ENCODE results near the gene SULT2B1. TPM values are rescaled to one million over a fixed set of nuclear protein-coding genes. Genes with fewer than 3 reads are reported as not detected.
A peak's percentile ranks its signal among the peaks of the same experiment; 100 is the strongest.

SULT2B1 gene
- total RNA-seq, 1 donor from 2014 or later = 1.6 TPM

- Histone ChIP-seq H3K9me3 (ENCODE audit: low read depth) (no peaks in the 10 kb centered on the region), H3K9ac (no peak overlapping the region), H3F3A (ENCODE audit: low read depth) (peaks cover 32% of the 10 kb centered on the region), H2AFZ (replicated peaks) (peak overlapping the region; percentile 56), H3K4me2 (peak overlapping the region; percentile 92), H3K4me3 (peak overlapping the region; percentile 52), H3K27ac (no peak overlapping the region), H4K20me1 (ENCODE audit: low read depth) (no peaks in the 10 kb centered on the region), H3K27me3 (peaks cover 30% of the 10 kb centered on the region), H3K79me2 (ENCODE audit: low read depth) (no peaks in the 10 kb centered on the region), H3K4me1 (no peaks in the 10 kb centered on the region), H3K36me3 (no peaks in the 10 kb centered on the region)
- Mint-ChIP-seq H3K9me3 (no peaks in the 10 kb centered on the region), H3K4me1 (peaks cover 26% of the 10 kb centered on the region), H3K27me3 (ENCODE audit: insufficient read depth, low read depth) (peaks cover 14% of the 10 kb centered on the region), H3K4me3 (peak overlapping the region; percentile 90), H3K27ac (peak overlapping the region; percentile 81), H3K36me3 (no peaks in the 10 kb centered on the region)
- peak; percentile 87 for DNase-seq (ENCODE audit: low spot score)
- no peak for TF ChIP-seq CTCF (IDR thresholded peaks at IDR 0.05)
- TF ChIP-seq EZH2 (IDR thresholded peaks at IDR 0.05) = no peak
- no peak for TF ChIP-seq EZH2phosphoT487 (IDR thresholded peaks at IDR 0.05)
Measured at GRCh38 chr19:48510421-48511268, 41.3 kb upstream of the SULT2B1 start.

GRCh38 chr19:48511321-48511731 lies 40.6 kb upstream of the SULT2B1 start:
- no peaks in the 10 kb centered on the region for H3K36me3 ChIP-seq
- peak overlapping the region; percentile 52 for H3K4me3 ChIP-seq
- H3K27me3 ChIP-seq = peaks cover 30% of the 10 kb centered on the region
- H3K79me2 ChIP-seq (ENCODE audit: low read depth) = no peaks in the 10 kb centered on the region
- Mint-ChIP-seq H3K4me1 (peaks cover 26% of the 10 kb centered on the region), H3K4me3 (peak overlapping the region; percentile 90), H3K9me3 (no peaks in the 10 kb centered on the region), H3K36me3 (no peaks in the 10 kb centered on the region), H3K27ac (no peak overlapping the region), H3K27me3 (ENCODE audit: insufficient read depth, low read depth) (peaks cover 14% of the 10 kb centered on the region)
- H3K9ac ChIP-seq = no peak overlapping the region
- H2AFZ ChIP-seq (replicated peaks) = peak overlapping the region; percentile 56
- no peak for TF ChIP-seq CTCF (IDR thresholded peaks at IDR 0.05)
- no peak for TF ChIP-seq EZH2 (IDR thresholded peaks at IDR 0.05)
- TF ChIP-seq EZH2phosphoT487 (IDR thresholded peaks at IDR 0.05) = no peak
- H4K20me1 ChIP-seq (ENCODE audit: low read depth) = no peaks in the 10 kb centered on the region
- peaks cover 32% of the 10 kb centered on the region for H3F3A ChIP-seq (ENCODE audit: low read depth)
- no peaks in the 10 kb centered on the region for H3K9me3 ChIP-seq (ENCODE audit: low read depth)
- H3K27ac ChIP-seq = no peak overlapping the region
- peak; percentile 38 for DNase-seq (ENCODE audit: low spot score)
- H3K4me1 ChIP-seq = no peaks in the 10 kb centered on the region
- peak overlapping the region; percentile 92 for H3K4me2 ChIP-seq

- H4K20me1 ChIP-seq (ENCODE audit: low read depth) = no peaks in the 10 kb centered on the region
- Mint-ChIP-seq H3K4me1 (peaks cover 30% of the 10 kb centered on the region), H3K27me3 (ENCODE audit: insufficient read depth, low read depth) (peaks cover 12% of the 10 kb centered on the region), H3K36me3 (no peaks in the 10 kb centered on the region), H3K4me3 (peak within 1 kb of the TSS; percentile 90), H3K9me3 (no peaks in the 10 kb centered on the region), H3K27ac (peak within 1 kb of the TSS; percentile 81)
- peaks cover 30% of the 10 kb centered on the region for H3F3A ChIP-seq (ENCODE audit: low read depth)
- peak within 1 kb of the TSS; percentile 52 for H3K4me3 ChIP-seq
- peaks cover 30% of the 10 kb centered on the region for H3K27me3 ChIP-seq
- no peaks in the 10 kb centered on the region for H3K36me3 ChIP-seq
- no peaks in the 10 kb centered on the region for H3K4me1 ChIP-seq
- TF ChIP-seq EZH2 (IDR thresholded peaks at IDR 0.05) = no peak
- no peak for TF ChIP-seq CTCF (IDR thresholded peaks at IDR 0.05)
- TF ChIP-seq EZH2phosphoT487 (IDR thresholded peaks at IDR 0.05) = no peak
- H3K9ac ChIP-seq = no peak within 1 kb of the TSS
- DNase-seq (ENCODE audit: low spot score) = peak; percentile 87
- H2AFZ ChIP-seq (replicated peaks) = peak within 1 kb of the TSS; percentile 56
- no peak within 1 kb of the TSS for H3K27ac ChIP-seq
- H3K79me2 ChIP-seq (ENCODE audit: low read depth) = no peaks in the 10 kb centered on the region
- H3K9me3 ChIP-seq (ENCODE audit: low read depth) = no peaks in the 10 kb centered on the region
- H3K4me2 ChIP-seq = peak within 1 kb of the TSS; percentile 92
Measured at GRCh38 chr19:48511800-48512503, 40.0 kb upstream of the SULT2B1 start, which contains the start of gene LMTK3. LMTK3 (minus strand) TSS chr19:48511835; CDS start chr19:48511576, 259 bp downstream.
